Bronchial epithelial cell (primary cell): Measurements from ENCODE around the gene PIGQ. TPM values are rescaled to one million over a fixed set of nuclear protein-coding genes. Genes with fewer than 3 reads are reported as not detected.

Experiments
- DNase-seq: peaks from one replicate; pipeline ENCODE4 v3.0.0-alpha.2; 2010; ENCODE audit warnings: low read depth
- FAIRE-seq: peaks from 2 replicates; lab custom pipeline; 2011; peaks lifted over from hg19 to GRCh38; lab: Jason Lieb, UNC
- H3K27me3 ChIP-seq: 2 replicates; pipeline ENCODE4 v1.5.1; 2011; ENCODE audit warnings: low read length; ENCODE audit not compliant: control insufficient read depth, insufficient read depth
- H3K36me3 ChIP-seq: 2 replicates; pipeline ENCODE4 v1.5.1; 2011; ENCODE audit warnings: low read length; ENCODE audit not compliant: control insufficient read depth, insufficient read depth
- H3K4me3 ChIP-seq: 2 replicates; pipeline ENCODE4 v1.5.1; 2011; ENCODE audit warnings: mild to moderate bottlenecking, low read depth, low read length, control low read depth
- total RNA-seq: library from RNA; depleted of rRNA; stranded (reverse); fragments of >200 nt; gene quantifications from 2 replicates; pipeline ENCODE4 v1.2.1, GENCODE V29; 2014
- TF ChIP-seq, protein P1 (sequence below): IDR thresholded peaks from 2 replicates; pipeline ENCODE4 v1.5.1; 2011; ENCODE audit warnings: mild to moderate bottlenecking, moderate library complexity, low read length, control low read depth, inconsistent platforms; ENCODE audit not compliant: insufficient read depth, severe bottlenecking

The PIGQ gene
- total RNA-seq, 1 donor from 2014 or later: 17.9 TPM

DNA sequence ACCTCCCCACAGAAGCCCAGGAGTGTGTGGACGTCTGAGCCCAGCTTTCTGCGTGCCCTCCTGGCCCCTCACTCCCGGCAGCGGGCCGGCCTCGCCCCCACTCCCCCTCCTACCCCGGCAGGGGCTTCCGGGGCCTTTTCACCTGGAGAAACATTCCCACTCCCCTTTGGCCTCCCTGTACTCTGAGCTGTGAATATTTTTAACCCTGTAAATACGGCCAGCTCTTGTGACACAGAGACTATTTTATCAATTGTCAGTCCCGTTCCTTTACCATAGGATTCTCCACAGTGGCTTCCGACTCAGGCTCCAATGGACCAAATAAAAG, 15.5 kb upstream of the PIGQ start:
- no peak for DNase-seq
- Histone ChIP-seq H3K27me3 (peaks cover 3% of the 10 kb centered on the region), H3K4me3 (no peak overlapping the region), H3K36me3 (peaks cover 8% of the 10 kb centered on the region)
- TF ChIP-seq, protein P1, sequence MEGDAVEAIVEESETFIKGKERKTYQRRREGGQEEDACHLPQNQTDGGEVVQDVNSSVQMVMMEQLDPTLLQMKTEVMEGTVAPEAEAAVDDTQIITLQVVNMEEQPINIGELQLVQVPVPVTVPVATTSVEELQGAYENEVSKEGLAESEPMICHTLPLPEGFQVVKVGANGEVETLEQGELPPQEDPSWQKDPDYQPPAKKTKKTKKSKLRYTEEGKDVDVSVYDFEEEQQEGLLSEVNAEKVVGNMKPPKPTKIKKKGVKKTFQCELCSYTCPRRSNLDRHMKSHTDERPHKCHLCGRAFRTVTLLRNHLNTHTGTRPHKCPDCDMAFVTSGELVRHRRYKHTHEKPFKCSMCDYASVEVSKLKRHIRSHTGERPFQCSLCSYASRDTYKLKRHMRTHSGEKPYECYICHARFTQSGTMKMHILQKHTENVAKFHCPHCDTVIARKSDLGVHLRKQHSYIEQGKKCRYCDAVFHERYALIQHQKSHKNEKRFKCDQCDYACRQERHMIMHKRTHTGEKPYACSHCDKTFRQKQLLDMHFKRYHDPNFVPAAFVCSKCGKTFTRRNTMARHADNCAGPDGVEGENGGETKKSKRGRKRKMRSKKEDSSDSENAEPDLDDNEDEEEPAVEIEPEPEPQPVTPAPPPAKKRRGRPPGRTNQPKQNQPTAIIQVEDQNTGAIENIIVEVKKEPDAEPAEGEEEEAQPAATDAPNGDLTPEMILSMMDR: no peak
- FAIRE-seq: no peak

DNA sequence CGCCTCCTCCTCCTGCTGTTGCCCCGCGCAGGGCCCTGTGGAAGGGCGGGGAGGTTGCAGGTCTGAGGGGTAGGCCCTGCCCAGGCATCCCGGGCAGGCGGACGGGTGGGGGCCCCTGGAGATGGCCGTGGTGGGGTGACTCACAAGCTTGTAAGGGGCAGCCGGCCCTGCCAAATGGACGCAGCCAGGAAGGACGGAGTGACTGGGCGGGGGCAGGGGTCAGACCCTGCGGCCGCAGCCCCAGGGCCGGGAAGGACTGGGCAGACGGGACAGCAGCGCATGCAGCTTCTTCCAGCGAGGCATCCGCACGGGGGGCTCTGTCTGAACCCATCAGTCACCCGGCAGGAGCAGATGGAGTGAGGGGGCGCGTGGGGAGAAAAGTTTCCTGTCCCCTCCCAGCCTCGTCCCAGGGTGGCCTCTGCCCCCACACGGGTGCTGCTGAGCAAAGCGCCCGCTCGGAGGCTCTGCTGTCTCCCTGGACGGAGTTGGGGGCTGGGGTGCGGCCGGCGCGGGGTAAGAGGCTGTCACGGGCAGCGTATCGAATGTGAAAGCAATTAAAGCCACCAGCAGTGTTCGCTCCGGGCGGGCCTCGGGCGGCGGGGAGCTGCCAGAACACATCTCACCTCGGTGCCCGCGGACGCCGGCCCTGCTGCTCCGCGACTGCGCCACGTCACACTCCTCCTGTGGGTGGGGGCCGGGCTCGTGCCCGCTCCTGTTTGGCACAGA, 15.0 kb upstream of the PIGQ start:
- TF ChIP-seq, protein P1: no peak
- FAIRE-seq (no peak), DNase-seq (no peak)
- Histone ChIP-seq H3K27me3 (peaks cover 8% of the 10 kb centered on the region), H3K4me3 (no peak overlapping the region), H3K36me3 (peaks cover 7% of the 10 kb centered on the region)

DNA sequence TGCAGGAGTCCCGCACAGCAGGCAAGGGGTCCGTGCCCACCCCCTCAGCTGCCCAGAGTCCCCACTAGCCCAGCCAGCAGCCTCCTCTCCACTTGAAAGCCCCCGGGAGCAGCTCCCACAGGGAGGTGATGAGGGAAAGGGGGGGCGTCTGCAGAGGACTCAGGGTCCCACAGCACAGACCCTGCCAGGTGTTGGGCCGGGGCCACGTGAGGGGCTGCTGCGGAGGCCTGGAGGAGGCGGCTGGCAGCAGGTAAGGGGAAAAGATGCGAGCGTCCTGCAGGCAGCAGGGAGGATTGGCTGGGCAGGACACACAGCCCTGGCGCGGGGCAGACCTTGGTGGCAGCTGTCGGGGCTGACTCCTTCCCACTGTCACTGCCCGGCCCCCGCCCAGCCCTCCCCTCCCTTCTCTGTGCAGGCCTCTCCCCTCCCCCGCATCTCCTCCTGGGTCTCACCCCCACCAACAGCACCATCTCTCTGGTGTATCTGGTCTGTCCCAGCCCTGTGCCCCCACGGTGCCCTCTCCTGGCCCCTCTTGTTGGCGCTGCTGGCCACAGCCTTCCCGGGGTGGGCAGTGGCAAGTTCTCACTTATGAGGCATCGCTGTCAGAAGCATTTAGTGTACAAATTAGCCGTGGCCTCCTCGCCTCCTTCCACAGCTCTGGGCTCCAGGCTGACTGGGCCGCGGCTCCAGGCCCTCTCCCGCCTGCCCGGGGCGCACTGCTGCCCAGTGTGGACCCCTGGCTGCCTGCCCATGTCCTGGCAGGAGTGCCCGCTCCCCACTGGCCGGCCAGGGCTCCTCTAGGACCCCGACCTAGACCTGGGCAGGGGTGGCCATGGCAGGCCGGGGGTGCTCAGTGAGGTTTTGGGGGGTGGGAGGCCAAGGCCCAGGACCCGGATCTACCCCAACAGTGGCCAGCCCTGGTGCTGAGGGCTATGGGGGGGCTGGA, 14.0 kb upstream of the PIGQ start:
- Histone ChIP-seq H3K36me3 (peaks cover 7% of the 10 kb centered on the region), H3K4me3 (no peak overlapping the region), H3K27me3 (peaks cover 8% of the 10 kb centered on the region)
- DNase-seq (no peak), FAIRE-seq (no peak)
- TF ChIP-seq, protein P1: no peak

DNA sequence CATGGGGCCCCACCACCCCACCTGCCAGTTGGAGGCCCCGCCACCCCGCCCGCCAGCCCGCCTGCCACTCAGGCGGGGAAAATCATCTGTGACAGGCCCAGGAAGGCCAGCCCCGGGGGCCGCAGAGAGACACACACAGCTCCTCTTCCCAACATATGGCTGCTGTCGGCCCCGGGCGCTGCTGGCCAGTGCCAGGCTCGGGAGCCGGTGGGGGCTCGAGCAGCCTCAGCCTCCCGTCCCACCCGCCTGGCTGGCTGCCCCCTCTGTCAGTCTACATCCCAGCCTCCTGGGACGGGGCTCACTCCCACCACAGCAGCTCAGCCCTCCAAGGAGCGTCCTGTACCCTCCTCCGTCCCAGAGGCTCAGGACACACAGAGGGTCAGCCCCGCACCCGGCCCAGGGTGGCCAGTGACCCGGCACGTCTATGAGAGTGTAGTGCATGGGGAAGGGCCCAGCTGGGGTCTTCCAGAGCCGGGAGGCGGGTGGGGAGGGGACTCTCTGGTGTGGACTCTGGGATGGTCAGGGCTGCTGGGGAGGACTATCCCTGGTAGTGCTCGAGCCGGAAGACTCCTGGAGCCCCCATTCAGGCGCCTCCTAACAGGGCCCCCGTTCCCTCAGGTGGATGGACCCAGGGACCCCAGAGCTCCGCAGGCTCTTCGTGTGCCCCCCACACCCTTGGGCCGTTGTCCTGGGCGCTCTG, 13.1 kb upstream of the PIGQ start:
- FAIRE-seq (no peak), DNase-seq (no peak)
- H3K27me3 ChIP-seq: peaks cover 14% of the 10 kb centered on the region
- H3K4me3 ChIP-seq: no peak overlapping the region
- peaks cover 5% of the 10 kb centered on the region for H3K36me3 ChIP-seq
- TF ChIP-seq, protein P1: no peak

DNA sequence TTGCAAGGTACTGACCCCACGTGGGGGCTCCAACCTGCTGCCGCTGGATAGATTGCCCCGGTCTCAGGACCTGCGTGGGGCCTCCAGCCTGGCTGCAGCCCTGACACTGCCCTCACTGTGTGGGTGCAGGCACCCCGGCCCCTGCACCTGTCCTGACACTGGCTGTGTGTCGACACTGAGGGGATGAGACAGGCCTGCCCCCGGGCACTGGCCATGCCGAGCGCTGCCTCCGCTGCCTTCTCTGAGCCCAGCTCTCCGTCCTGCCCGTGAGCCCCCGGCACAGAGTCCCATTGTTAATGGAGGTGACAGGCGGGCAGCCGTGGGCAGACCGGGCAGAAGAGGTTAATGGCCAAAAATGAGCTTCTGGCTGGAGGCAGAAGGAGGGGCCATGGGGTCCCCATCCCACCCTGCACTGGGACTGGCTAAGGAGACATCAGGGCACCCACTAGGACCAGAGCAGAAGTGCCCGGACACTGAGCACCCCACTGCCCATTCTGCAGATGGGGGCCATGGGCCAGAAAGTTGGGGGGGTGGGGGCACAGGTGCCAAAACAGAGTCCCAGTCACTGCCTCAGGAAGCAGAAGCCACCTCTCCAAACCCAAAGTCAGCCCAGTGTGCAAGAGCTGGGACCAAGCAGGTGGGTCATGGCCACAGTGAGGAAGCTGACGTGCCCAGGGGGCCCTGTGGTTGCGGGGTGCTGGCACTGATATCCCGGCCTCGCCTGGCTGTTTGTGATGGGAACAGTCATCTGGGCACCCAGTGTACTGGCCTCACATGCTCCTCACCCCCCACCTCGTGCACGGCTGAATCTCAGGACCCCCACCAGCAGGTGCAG, 12.1 kb upstream of the PIGQ start:
- H3K36me3 ChIP-seq: peaks cover 2% of the 10 kb centered on the region
- no peak overlapping the region for H3K4me3 ChIP-seq
- H3K27me3 ChIP-seq: peaks cover 17% of the 10 kb centered on the region
- TF ChIP-seq, protein P1: no peak
- DNase-seq (no peak), FAIRE-seq (no peak)
